DMS53 (cell line): ENCODE results near the gene MARS1.

Source experiments
- DNase-seq: peaks from one replicate; lab custom pipeline; 2025; lab: John Stamatoyannopoulos, UW

MARS1 gene

GRCh38 chr12:57473392-57473791 lies 14.5 kb upstream of the MARS1 start:
- no peak for DNase-seq

- no peak for DNase-seq
Measured at GRCh38 chr12:57473886-57474285, 14.0 kb upstream of the MARS1 start.

- no peak for DNase-seq
Measured at GRCh38 chr12:57474430-57474829, 13.4 kb upstream of the MARS1 start.

GRCh38 chr12:57474862-57475261 lies 13.0 kb upstream of the MARS1 start:
- peak; percentile 34 for DNase-seq

- peak; percentile 75 for DNase-seq
Measured at GRCh38 chr12:57475271-57476161, 12.4 kb upstream of the MARS1 start.

- DNase-seq, result peak; percentile 75
Measured at GRCh38 chr12:57476162-57476992, 11.5 kb upstream of the MARS1 start.

- DNase-seq, result no peak
Measured at GRCh38 chr12:57476993-57477709, 10.7 kb upstream of the MARS1 start.

GRCh38 chr12:57477710-57478681 lies 9.9 kb upstream of the MARS1 start:
- no peak for DNase-seq

- DNase-seq, result no peak
Measured at GRCh38 chr12:57479043-57479375, 8.9 kb upstream of the MARS1 start.

GRCh38 chr12:57479376-57480115 lies 8.3 kb upstream of the MARS1 start, which contains the start of gene ARHGAP9:
Gene ARHGAP9 (minus strand): TSS chr12:57479866. CDS start chr12:57479406, 460 bp downstream.
- no peak for DNase-seq

- DNase-seq, result no peak
Measured at GRCh38 chr12:57481671-57482070, 6.2 kb upstream of the MARS1 start.

- no peak for DNase-seq
Measured at GRCh38 chr12:57483466-57483865, 4.4 kb upstream of the MARS1 start.

- no peak for DNase-seq
Measured at GRCh38 chr12:57485695-57486094, 2.2 kb upstream of the MARS1 start.

- DNase-seq, result peak; percentile 75
Measured at GRCh38 chr12:57487055-57487596, 742 bp upstream of the MARS1 start.

GRCh38 chr12:57488402-57489156 lies 711 bp downstream of the MARS1 start:
- peak; percentile 57 for DNase-seq

GRCh38 chr12:57489157-57489641 lies 1.3 kb downstream of the MARS1 start:
- DNase-seq, result no peak

GRCh38 chr12:57490126-57490525 lies 2.3 kb downstream of the MARS1 start:
- no peak for DNase-seq

- DNase-seq, result peak; percentile 67
Measured at GRCh38 chr12:57491393-57492280, 3.8 kb downstream of the MARS1 start.
